GM18858 (cell line): Measurements from ENCODE around the gene STAU1.
"Not testable (repeated sequence)": the region's sequence is repeated elsewhere in the genome, so short reads cannot be mapped to it uniquely, and the experiment has no call there.

Source experiments
- ATAC-seq: cut with Tn5 transposase; IDR thresholded peaks from one replicate; pipeline ENCODE4 v1.9.1; 2021; ENCODE audit not compliant: unreplicated experiment

Gene STAU1

GRCh38 chr20:49166534-49167449 lies 21.3 kb downstream of the STAU1 start:
- ATAC-seq: no peak

- no peak for ATAC-seq
These were observed 22.5 kb downstream of the STAU1 start for GRCh38 chr20:49165611-49166010.

DNA sequence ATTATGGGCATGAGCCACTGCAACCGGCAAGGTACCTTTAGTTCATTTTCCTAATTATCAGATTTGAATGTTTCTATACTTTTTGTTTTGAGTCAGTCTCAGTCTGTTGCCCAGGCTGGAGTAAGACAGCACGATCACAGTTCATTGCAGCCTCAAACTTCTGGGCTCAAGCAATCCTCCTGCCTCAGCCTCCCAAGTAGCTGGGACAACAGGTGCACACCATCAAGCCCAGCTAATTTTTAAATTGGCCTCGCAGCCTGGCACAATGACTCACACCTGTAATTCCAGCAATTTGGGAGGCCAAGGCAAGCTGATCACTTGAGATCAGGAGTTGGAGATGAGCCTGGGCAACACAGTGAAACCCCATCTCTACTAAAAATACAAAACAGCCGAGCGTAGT lies 24.4 kb downstream of the STAU1 start:
- ATAC-seq: no peak

DNA sequence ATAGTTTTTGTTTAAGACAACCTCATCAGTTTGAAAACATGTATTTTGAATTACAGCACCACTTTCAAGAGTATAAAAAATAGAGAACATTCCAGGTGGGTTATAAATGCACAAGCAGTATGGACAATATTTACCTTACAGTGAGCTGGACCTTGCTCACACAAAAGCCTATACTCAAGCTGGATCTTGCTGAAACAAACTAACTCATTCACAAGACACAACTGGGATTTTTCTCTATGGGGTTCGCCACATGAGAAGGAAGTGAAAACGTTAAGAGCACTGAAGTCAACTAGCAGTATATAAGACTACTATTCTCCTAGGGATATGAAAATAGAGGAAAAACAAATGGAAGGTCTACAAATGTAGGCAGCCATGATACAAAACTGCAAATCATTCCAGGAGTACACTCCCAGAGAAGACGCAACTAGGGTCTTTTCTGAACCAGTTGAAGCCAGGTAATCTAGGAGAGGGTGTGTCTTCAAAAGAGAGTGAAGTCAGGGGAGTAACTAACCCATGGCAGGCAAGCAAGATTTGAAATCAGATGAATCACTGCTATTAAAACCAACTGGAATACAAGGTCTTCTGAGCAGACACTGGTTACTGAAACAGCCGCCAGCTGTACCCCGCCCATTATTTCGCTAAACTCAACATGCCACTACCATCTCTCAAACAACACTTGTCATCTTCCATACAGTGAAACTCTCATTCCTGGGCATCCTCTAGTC lies 26.5 kb downstream of the STAU1 start:
- no peak for ATAC-seq

- ATAC-seq: no peak
These were observed 27.8 kb downstream of the STAU1 start for GRCh38 chr20:49160057-49160929.

DNA sequence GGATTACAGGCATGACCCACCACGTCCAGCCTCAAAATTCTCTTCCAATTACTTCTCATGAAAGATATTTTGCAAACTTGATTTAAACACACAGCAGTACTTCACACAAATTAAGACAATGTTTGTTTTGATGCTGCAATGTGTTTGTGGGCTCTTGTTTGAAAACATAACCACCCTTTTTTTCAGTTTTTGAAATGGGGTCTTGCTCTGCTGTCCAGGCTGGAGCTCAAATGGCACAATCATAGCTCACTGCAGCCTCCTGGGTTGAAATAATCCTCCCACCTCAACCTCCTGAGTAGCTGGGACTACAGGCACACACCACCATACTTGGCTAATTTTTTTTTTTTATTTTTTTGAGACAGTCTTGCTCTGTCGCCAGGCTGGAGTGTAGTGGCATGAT lies 31.0 kb downstream of the STAU1 start:
- ATAC-seq: no peak

DNA sequence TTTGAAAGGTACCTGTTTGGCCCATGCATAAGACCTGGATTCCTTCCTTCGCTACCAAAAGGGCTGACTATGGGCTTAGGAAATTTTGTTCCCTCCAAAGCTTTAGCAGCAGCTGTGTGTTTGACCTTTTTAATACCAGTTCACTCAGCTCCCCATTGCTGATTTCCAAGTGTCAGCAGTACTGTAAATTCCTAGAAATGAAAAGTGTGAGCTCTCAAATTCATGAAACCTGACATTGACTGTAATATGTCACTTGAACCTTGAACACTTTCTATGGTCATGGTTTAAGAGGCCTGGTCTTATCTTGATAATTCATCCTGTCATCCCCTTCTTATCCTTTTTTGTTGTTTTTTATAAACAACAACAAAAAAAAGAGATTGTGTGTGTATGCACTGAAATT lies 31.7 kb downstream of the STAU1 start:
- ATAC-seq: no peak

DNA sequence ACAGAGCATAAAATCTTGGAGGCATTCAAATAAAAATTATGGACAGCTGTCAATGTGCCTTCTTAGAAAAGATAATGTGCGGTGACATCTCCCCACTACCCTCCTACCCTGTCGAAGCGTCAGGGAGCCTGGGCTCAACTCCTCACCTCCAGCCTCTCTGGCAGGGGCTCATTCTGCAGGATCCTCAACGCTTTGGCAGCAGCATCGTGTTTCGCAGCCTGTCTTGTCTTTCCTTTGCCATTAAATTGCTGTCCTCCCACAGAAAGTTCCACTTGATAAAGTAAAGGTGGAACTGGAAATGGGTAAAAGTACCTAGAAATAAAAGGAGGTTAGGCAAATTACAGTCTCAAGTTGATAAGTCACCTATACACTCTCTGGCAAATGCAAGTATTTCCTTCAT lies 36.7 kb downstream of the STAU1 start:
- no peak for ATAC-seq

GRCh38 chr20:49149281-49150045 lies 38.7 kb downstream of the STAU1 start:
- ATAC-seq: no peak

DNA sequence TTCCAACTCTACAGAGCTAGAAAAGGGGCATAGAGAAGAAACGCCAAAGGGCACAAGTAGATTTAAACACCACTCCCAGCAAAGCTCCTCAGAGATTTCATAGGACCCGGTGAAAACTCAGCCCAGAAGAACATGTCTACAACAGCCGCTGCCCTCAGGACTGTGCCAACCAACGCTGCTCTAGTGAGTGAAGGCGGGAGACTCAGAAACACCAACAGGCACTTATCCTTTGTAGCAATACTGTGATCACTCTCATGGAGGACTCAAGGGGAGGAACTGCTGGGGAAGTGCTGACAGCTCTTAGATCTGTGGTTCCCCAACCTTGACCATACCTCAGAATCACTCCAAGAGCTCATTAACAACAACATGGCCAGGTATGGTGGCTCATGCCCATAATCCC lies 39.5 kb downstream of the STAU1 start:
- ATAC-seq: no peak

- no peak for ATAC-seq
These were observed 40.8 kb downstream of the STAU1 start for GRCh38 chr20:49147296-49147695.

DNA sequence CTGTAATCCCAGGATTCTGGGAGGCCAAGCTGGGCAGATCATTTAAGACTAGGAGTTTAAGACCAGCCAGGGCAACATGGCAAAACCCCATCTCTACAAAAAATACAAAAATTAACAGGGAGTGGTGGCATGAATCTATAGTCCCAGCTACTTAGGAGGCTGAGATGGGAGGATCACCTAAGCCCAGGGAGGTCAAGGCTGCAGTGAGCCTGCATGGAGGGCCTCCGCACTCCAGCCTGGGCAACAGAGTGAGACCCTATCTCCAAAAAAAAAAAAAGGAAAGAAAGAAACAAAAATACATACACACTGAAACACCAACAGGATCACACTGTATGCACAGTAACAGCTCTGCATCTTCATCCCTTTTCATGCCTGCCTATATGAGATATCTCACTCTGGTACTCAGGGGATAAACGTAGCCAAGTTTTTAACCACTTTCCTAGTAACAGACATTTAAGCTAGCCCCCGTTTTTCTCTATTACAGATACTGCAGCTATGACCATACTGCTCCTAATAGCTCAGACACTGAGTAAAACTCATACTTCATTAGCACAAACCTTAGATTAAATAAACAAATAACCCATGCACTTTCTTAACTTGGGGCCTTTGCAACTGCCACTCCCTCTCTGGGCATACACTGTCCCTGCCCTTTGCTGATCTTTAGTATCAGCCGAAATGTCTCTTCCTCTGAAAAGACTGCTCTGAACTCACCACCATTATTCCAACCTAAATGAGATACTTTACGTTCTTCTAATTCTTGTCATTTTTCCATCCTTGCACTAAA lies 41.5 kb downstream of the STAU1 start:
- no peak for ATAC-seq

DNA sequence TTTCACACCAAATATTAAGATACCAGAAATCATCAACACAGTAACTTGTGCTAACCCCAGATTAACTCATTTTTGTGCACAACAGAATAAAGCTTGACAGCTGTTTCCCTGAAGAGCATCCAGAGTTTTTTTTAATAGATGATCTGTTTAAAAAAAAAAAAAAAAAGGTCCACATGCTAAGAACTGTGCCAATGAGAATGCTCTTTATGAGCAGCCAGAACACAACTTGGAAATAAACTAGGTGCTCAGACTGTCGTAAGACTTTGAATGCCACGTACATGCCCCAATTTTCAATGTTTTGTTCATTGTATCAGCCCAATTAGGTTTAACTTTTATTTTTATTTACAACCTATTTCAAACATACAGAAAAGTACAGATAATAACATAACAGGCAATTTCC lies 47.3 kb downstream of the STAU1 start:
- no peak for ATAC-seq

DNA sequence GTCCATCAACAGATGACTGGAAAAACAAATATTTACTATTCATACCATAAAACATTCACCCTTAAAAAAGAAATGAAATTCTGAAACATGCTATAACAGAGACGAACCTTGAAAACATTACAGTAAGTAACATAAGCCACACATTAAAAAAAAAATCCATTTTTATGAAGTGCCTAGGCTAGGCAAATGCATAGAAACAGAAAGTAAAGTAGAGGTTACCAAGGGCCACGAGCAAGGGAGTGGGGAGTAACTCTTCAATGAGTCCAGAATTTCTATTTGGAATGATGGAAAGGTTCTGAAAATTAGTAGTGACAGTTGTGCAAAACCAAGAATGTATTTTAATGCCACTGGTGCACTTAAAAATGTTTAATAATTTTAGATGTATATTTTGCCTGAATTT lies 47.7 kb downstream of the STAU1 start:
- ATAC-seq: no peak

GRCh38 chr20:49138431-49138830 lies 49.7 kb downstream of the STAU1 start:
- ATAC-seq: no peak

GRCh38 chr20:49136817-49137571 lies 51.1 kb downstream of the STAU1 start:
- no peak for ATAC-seq

DNA sequence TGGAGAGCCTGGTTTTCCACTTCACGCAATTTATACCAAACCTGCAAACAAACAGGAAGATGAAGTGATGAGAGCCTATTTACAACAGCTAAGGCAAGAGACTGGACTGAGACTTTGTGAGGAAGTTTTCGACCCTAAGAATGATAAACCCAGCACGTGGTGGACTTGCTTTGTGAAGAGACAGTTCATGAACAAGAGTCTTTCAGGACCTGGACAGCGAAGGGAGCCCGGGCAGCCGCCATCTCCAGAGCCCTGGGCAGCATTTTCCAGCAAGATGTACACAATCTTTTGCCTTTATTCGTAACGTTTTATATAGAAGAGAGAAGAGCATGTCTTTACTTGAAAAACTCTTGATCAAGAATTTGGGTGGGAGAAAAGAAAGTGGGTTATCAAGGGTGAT lies 53.3 kb downstream of the STAU1 start:
- not testable (repeated sequence) for ATAC-seq

GRCh38 chr20:49133571-49133970 lies 54.6 kb downstream of the STAU1 start:
- ATAC-seq: no peak

DNA sequence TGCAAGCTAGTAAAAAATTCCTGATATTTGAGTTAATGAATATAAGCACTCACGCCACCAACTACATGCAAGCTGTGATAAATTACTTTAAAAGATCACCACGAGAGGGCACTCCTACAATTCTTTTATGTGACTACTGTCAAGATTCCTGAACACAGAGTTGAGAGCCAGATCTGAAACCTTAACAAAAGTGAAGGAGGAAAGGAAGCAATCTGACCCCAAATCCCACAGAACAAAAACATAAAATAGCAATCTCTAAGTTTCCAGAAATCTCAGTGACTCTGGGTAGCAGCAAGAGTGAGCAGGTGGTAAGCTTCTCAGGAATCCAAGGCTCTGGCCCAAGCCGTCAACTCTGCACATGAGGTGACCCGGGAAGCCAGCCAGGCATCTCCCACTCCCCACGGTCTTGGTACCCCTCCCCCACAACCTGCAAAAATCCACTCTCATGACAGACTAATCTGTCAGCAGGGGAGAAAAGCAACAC lies 55.1 kb downstream of the STAU1 start:
- no peak for ATAC-seq
